Measurements from ENCODE around the gene FOLR2. TPM values are rescaled to one million over a fixed set of nuclear protein-coding genes. Genes with fewer than 3 reads are reported as not detected.

Gene FOLR2
- polyA plus RNA-seq, 1 of the 3 experiments (the other 2 are of a cell fraction), result not detected

- H3F3A ChIP-seq (replicated peaks; ENCODE audit: insufficient read depth), result no peaks in the 10 kb centered on the region
- no peak overlapping the region for H3K27ac ChIP-seq (ENCODE audit: low read depth in 2 of 2, low read length in 1 of 2)
- H3K79me2 ChIP-seq (ENCODE audit: insufficient read depth), result no peaks in the 10 kb centered on the region
- ChIA-PET POLR2A (interaction anchor here (1.3 to 1.9 kb wide), 3 partner anchors 11 to 95 kb away, joined by 3 to 10 read pairs (median 4); partner anchors contain the start of gene PHOX2A), CTCF (interaction anchor here (1.2 to 1.9 kb wide), 4 partner anchors 8 to 180 kb away, joined by 3 to 5 read pairs (median 4); partner anchors contain the start of gene CLPB)
- TF ChIP-seq NRF1 (IDR thresholded peaks at IDR 0.05; ENCODE audit: low read depth, low read length) (no peak), RXRA (IDR thresholded peaks at IDR 0.05; ENCODE audit: borderline replicate concordance, low read depth) (no peak), ELF1 (IDR thresholded peaks at IDR 0.05) (no peak), FOXM1 (IDR thresholded peaks at IDR 0.05; ENCODE audit: low read depth) (no peak), TEAD4 (IDR thresholded peaks at IDR 0.05; ENCODE audit: borderline replicate concordance, insufficient read depth) (no peak), RFX5 (IDR thresholded peaks at IDR 0.05; ENCODE audit: low read length) (no peak), JUND (IDR thresholded peaks at IDR 0.05) (no peak), MXI1 (IDR thresholded peaks at IDR 0.05; ENCODE audit: low read depth, low read length) (no peak), NFIC (IDR thresholded peaks at IDR 0.05; ENCODE audit: borderline replicate concordance) (no peak), TAF1 (IDR thresholded peaks at IDR 0.05; ENCODE audit: borderline replicate concordance, low read depth, low read length) (no peak), ZBTB33 (IDR thresholded peaks at IDR 0.05; ENCODE audit: borderline replicate concordance, low read depth) (no peak), MEF2A (IDR thresholded peaks at IDR 0.05; ENCODE audit: borderline replicate concordance, low read depth) (no peak), RCOR1 (IDR thresholded peaks at IDR 0.05; ENCODE audit: low read length) (no peak), GABPA (IDR thresholded peaks at IDR 0.05; ENCODE audit: low read depth) (no peak), TCF12 (IDR thresholded peaks at IDR 0.05) (no peak), USF1 (IDR thresholded peaks at IDR 0.05; ENCODE audit: borderline replicate concordance, low read depth) (no peak)
- TF ChIP-seq, protein P1, sequence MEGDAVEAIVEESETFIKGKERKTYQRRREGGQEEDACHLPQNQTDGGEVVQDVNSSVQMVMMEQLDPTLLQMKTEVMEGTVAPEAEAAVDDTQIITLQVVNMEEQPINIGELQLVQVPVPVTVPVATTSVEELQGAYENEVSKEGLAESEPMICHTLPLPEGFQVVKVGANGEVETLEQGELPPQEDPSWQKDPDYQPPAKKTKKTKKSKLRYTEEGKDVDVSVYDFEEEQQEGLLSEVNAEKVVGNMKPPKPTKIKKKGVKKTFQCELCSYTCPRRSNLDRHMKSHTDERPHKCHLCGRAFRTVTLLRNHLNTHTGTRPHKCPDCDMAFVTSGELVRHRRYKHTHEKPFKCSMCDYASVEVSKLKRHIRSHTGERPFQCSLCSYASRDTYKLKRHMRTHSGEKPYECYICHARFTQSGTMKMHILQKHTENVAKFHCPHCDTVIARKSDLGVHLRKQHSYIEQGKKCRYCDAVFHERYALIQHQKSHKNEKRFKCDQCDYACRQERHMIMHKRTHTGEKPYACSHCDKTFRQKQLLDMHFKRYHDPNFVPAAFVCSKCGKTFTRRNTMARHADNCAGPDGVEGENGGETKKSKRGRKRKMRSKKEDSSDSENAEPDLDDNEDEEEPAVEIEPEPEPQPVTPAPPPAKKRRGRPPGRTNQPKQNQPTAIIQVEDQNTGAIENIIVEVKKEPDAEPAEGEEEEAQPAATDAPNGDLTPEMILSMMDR (IDR thresholded peaks at IDR 0.05), result no peak
- TF ChIP-seq, protein P2, sequence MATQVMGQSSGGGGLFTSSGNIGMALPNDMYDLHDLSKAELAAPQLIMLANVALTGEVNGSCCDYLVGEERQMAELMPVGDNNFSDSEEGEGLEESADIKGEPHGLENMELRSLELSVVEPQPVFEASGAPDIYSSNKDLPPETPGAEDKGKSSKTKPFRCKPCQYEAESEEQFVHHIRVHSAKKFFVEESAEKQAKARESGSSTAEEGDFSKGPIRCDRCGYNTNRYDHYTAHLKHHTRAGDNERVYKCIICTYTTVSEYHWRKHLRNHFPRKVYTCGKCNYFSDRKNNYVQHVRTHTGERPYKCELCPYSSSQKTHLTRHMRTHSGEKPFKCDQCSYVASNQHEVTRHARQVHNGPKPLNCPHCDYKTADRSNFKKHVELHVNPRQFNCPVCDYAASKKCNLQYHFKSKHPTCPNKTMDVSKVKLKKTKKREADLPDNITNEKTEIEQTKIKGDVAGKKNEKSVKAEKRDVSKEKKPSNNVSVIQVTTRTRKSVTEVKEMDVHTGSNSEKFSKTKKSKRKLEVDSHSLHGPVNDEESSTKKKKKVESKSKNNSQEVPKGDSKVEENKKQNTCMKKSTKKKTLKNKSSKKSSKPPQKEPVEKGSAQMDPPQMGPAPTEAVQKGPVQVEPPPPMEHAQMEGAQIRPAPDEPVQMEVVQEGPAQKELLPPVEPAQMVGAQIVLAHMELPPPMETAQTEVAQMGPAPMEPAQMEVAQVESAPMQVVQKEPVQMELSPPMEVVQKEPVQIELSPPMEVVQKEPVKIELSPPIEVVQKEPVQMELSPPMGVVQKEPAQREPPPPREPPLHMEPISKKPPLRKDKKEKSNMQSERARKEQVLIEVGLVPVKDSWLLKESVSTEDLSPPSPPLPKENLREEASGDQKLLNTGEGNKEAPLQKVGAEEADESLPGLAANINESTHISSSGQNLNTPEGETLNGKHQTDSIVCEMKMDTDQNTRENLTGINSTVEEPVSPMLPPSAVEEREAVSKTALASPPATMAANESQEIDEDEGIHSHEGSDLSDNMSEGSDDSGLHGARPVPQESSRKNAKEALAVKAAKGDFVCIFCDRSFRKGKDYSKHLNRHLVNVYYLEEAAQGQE (IDR thresholded peaks at IDR 0.05; ENCODE audit: low read depth, low read length), result no peak
- H3K4me1 ChIP-seq (ENCODE audit: control insufficient read depth in 1 of 2, insufficient read depth in 2 of 2, low read depth in 1 of 2, low read length in 1 of 2), result no peaks in the 10 kb centered on the region
- no peaks in the 10 kb centered on the region for H4K20me1 ChIP-seq (ENCODE audit: insufficient read depth)
- H3K4me3 ChIP-seq (ENCODE audit: low read depth in 2 of 2, low read length in 1 of 2), result no peak overlapping the region
- no peak overlapping the region for H3K4me2 ChIP-seq
- H3K9me3 ChIP-seq, result no peaks in the 10 kb centered on the region
- no peak for DNase-seq
- H3K27me3 ChIP-seq (ENCODE audit: insufficient read depth), result no peaks in the 10 kb centered on the region
- WGBS (ENCODE audit: low lambda C conversion rate), result 71% methylated on average over 4 of the region's 5 CpGs
- no peak overlapping the region for H2AFZ ChIP-seq (ENCODE audit: low read depth)
- H3K9ac ChIP-seq, result no peak overlapping the region
- no peaks in the 10 kb centered on the region for H3K36me3 ChIP-seq (replicated peaks in 1 of 2; ENCODE audit: control insufficient read depth in 1 of 2, insufficient read depth in 2 of 2, low read length in 1 of 2)
- no peaks in the 10 kb centered on the region for H3K9me2 ChIP-seq
Measured at GRCh38 chr11:72254299-72254993, 37.9 kb downstream of the FOLR2 start.

Data from SK-N-SH (cell line).